ENCODE data around the gene TPSD1.

Gene TPSD1

DNA sequence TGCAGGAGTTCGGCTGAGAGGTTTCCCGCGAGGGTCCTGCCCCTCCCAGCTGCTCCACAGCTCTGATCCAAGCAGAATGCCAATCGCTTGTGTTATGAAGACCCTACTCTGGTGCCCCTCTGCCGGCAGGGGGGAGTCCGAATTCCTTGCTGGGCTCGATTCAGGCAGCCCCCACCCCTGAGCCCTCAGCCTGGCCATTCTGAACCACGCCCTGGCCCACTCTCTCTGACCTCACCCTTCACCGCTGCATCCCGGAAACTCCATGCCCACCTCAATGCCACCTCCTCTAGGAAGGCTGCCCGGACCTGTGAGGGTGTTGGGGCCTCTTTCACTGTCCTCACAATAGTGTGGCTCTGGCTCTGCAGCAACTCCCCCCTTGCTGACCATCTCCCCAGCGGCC is 45.7 kb downstream of the TPSD1 start:
- no peak for DNase-seq

DNA sequence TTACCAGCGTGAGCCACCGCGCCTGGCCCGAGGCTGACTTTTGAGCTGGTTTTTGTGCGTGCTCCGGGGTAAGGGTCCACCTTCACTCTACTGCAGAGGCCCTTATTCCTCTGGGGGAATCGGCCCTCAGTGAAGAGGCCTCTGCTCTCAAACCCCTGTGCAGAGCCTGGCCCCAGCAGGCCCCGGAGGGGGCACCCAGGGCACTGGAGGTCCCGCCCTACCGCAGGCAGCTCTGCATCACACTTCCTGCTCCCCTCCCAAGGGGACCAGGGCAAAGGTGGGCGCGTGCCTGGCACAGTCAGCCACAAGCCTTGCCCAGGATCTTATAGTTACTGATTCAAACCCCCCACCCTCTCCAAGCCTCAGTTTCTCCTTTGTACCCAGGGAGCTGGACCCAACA is 50.0 kb downstream of the TPSD1 start:
- no peak for DNase-seq

- no peak for DNase-seq
Observed at GRCh38 chr16:1306334-1306733, 50.5 kb downstream of the TPSD1 start.

DNA sequence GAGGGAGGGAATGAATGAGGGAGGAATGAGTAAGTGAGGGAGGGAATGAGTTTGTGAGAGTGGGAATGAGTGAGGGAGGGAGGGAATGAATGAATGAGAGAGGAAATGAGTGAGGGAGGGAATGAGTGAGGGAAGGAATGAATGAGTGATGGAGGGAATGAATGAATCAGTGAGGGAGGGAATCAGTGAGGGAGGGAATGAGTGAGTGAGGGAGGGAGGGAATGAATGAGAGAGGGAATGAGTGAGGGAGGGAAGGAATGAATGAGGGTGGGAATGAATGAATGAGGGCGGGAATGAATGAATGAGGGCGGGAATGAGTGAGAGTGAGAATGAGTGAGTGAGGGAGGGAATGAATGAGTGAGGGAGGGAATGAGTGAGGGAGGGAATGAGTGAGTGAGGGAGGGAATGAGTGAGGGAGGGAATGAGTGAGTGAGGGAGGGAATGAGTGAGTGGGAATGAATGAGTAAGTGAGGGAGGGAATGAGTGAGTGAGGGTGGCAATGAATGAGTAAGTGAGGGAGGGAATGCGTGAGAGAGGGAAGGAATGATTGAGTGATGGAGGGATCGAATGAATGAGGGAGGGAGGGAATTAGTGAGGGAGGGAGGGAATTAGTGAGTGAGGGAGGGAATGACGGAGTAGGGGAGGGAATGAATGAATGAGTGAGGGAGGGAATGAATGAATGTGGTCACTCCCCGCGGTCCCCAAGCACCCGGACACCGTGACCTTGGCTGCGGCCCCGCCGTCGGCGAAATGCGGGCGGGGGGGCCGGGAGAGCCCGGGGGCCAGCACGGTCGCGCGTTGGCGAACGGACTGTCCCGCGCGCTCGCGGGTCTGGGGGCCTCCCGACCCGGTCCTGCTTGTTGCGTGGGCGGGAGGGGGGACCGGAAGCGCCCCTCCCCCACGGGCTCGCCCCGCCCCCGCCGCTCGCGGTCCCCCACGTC is 52.4 kb downstream of the TPSD1 start:
- peak in 1 of 2 experiments; percentile 3 for DNase-seq
